WTC11 (cell line): Measurements from ENCODE around the gene NHERF2. TPM values are rescaled to one million over a fixed set of nuclear protein-coding genes. Genes with fewer than 3 reads are reported as not detected.
"Not testable (repeated sequence)": the region's sequence is repeated elsewhere in the genome, so short reads cannot be mapped to it uniquely, and the experiment has no call there.

Experiments used
- ATAC-seq: fragments of 200-7000 bp; cut with Tn5 transposase; 2 replicates; pipeline ENCODE4 v1.10.0; 2021; ENCODE audit warnings: mild to moderate bottlenecking, moderate library complexity
- CTCF ChIA-PET: fragments of 300-600 bp; sonication (Branson Sonifier 250); formaldehyde crosslinking; loops from one replicate; lab custom pipeline; 2021; ENCODE audit warnings: antibody characterized with exemption; lab: Charles Lee
- POLR2A ChIA-PET: fragments of 350-600 bp; sonication (Branson Sonifier 250); formaldehyde crosslinking; loops from one replicate; lab custom pipeline; 2021; ENCODE audit warnings: antibody characterized with exemption; lab: Charles Lee
- DNase-seq: peaks from one replicate; pipeline ENCODE4 v3.0.0; 2021; ENCODE audit warnings: low spot score
- H3K27ac Mint-ChIP-seq: 2 replicates; pipeline ENCODE4 v1.8.0; 2021; ENCODE audit warnings: mixed read lengths
- H3K27me3 Mint-ChIP-seq: 2 replicates; pipeline ENCODE4 v1.8.0; 2021; ENCODE audit warnings: low read depth, mild to moderate bottlenecking, moderate library complexity, mixed read lengths
- H3K36me3 Mint-ChIP-seq: 2 replicates; pipeline ENCODE4 v1.8.0; 2021; ENCODE audit warnings: mixed read lengths
- H3K4me1 Mint-ChIP-seq: 2 replicates; pipeline ENCODE4 v1.8.0; 2022; ENCODE audit warnings: mixed read lengths
- H3K4me3 Mint-ChIP-seq: 2 replicates; pipeline ENCODE4 v1.8.0; 2021; ENCODE audit warnings: mild to moderate bottlenecking, moderate library complexity, mixed read lengths
- H3K9me3 Mint-ChIP-seq: 2 replicates; pipeline ENCODE4 v1.8.0; 2021; ENCODE audit warnings: mixed read lengths
- ARID4B ChIP-seq: sonication (generic); formaldehyde crosslinking; IDR thresholded peaks from 2 replicates; pipeline ENCODE4 v1.8.0; 2023; ENCODE audit warnings: missing genetic modification reagents, mild to moderate bottlenecking, borderline replicate concordance
- GABPB1 ChIP-seq: sonication (generic); formaldehyde crosslinking; IDR thresholded peaks from 2 replicates; pipeline ENCODE4 v1.8.1; 2023; ENCODE audit warnings: mild to moderate bottlenecking, missing genetic modification reagents
- IRF2 ChIP-seq: sonication (generic); formaldehyde crosslinking; IDR thresholded peaks from 2 replicates; pipeline ENCODE4 v1.8.0; 2022; ENCODE audit warnings: low read depth, missing genetic modification reagents, borderline replicate concordance
- MXD4 ChIP-seq: fragments of 250-450 bp; sonication (Bioruptor Pico); IDR thresholded peaks from 2 replicates; pipeline ENCODE4 v1.8.0; 2021; ENCODE audit warnings: mild to moderate bottlenecking, moderate library complexity, borderline replicate concordance
- MYBL2 ChIP-seq: sonication (generic); formaldehyde crosslinking; IDR thresholded peaks from 2 replicates; pipeline ENCODE4 v1.8.1; 2023; ENCODE audit warnings: mild to moderate bottlenecking, moderate library complexity, missing genetic modification reagents
- NFE2L1 ChIP-seq: sonication (generic); formaldehyde crosslinking; IDR thresholded peaks from 2 replicates; pipeline ENCODE4 v1.8.1; 2023; ENCODE audit warnings: missing genetic modification reagents
- NR3C1 ChIP-seq: sonication (generic); formaldehyde crosslinking; conservative IDR thresholded peaks from 2 replicates; pipeline ENCODE4 v1.8.1; 2023; ENCODE audit warnings: low read depth, mild to moderate bottlenecking, missing genetic modification reagents
- OVOL2 ChIP-seq: fragments of 250-450 bp; sonication (Bioruptor Pico); IDR thresholded peaks from 2 replicates; pipeline ENCODE4 v1.9.0; 2021; ENCODE audit warnings: mild to moderate bottlenecking, borderline replicate concordance
- ZNF423 ChIP-seq: fragments of 250-450 bp; sonication (Bioruptor Pico); IDR thresholded peaks from 2 replicates; pipeline ENCODE4 v2.1.2; 2022; ENCODE audit warnings: mild to moderate bottlenecking, moderate library complexity
- ZNF425 ChIP-seq: fragments of 250-450 bp; sonication (Bioruptor Pico); conservative IDR thresholded peaks from 2 replicates; pipeline ENCODE4 v1.9.0; 2021; ENCODE audit warnings: mild to moderate bottlenecking
- total RNA-seq: library from RNA; stranded (reverse); gene quantifications from 3 replicates; pipeline ENCODE4 v1.2.3, GENCODE V29; 2021
- TF ChIP-seq, protein P1 (sequence below): sonication (generic); formaldehyde crosslinking; IDR thresholded peaks from 2 replicates; pipeline ENCODE4 v1.8.0; 2023; ENCODE audit warnings: missing genetic modification reagents
- TF ChIP-seq, protein P2 (sequence below): sonication (generic); formaldehyde crosslinking; IDR thresholded peaks from 2 replicates; pipeline ENCODE4 v1.8.1; 2022; ENCODE audit warnings: missing genetic modification reagents, borderline replicate concordance

Gene NHERF2
- total RNA-seq, 1 experiment from 2014 or later, result 31.1 TPM

GRCh38 chr16:2032285-2033056 lies 5.8 kb downstream of the NHERF2 start:
- H3K4me1 Mint-ChIP-seq, result 0 out of 2 replicates have a peak, but pooled peaks cover 2% of the 10 kb centered on the region
- H3K27me3 Mint-ChIP-seq, result peaks cover 8% of the 10 kb centered on the region
- no peak overlapping the region for H3K4me3 Mint-ChIP-seq
- no peaks in the 10 kb centered on the region for H3K9me3 Mint-ChIP-seq
- TF ChIP-seq OVOL2 (CRISPR knock-in tag), result no peak
- TF ChIP-seq, all 79 proteins: peak for 0
- ChIA-PET POLR2A (no interaction called here), CTCF (interaction anchor here (0.8 to 2.4 kb wide), 7 partner anchors 9 to 108 kb away, joined by 3 to 11 read pairs (median 6); partner anchors contain the start of genes NPW, NTHL1 and TSC2)
- Mint-ChIP-seq H3K27ac (peak overlapping the region; percentile 63; the same call in 1 of the 2 replicates), H3K36me3 (no peaks in the 10 kb centered on the region)
- DNase-seq, result no peak
- no peak for ATAC-seq

- Mint-ChIP-seq H3K4me1 (no peaks in the 10 kb centered on the region), H3K9me3 (no peaks in the 10 kb centered on the region), H3K4me3 (no peak overlapping the region), H3K36me3 (no peaks in the 10 kb centered on the region), H3K27me3 (peaks cover under 1% of the 10 kb centered on the region; the same call in 1 of the 2 replicates), H3K27ac (no peak overlapping the region)
- CTCF ChIA-PET, result interaction anchor here (0.7 to 2.4 kb wide), 7 partner anchors 10 to 118 kb away, joined by 3 to 13 read pairs (median 6); partner anchors contain the start of genes NPW, NTHL1 and TSC2
- no peak for DNase-seq
- POLR2A ChIA-PET, result no interaction called here
- TF ChIP-seq MYBL2 (CRISPR knock-in tag) (no peak), ZNF425 (CRISPR knock-in tag) (no peak), GABPB1 (0 out of 2 replicates have a peak, but pooled peaks have one; percentile 10), ZNF423 (CRISPR knock-in tag) (no peak), MXD4 (CRISPR knock-in tag) (no peak), NR3C1 (no peak)
- TF ChIP-seq, protein P1, sequence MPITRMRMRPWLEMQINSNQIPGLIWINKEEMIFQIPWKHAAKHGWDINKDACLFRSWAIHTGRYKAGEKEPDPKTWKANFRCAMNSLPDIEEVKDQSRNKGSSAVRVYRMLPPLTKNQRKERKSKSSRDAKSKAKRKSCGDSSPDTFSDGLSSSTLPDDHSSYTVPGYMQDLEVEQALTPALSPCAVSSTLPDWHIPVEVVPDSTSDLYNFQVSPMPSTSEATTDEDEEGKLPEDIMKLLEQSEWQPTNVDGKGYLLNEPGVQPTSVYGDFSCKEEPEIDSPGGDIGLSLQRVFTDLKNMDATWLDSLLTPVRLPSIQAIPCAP, result no peak
- ATAC-seq, result peak; percentile 18; the same call in 1 of the 2 replicates
Measured at GRCh38 chr16:2033057-2033908, 6.6 kb downstream of the NHERF2 start.

GRCh38 chr16:2033909-2034695 lies 7.4 kb downstream of the NHERF2 start:
- H3K27ac Mint-ChIP-seq, H3K36me3 Mint-ChIP-seq, POLR2A ChIA-PET, H3K9me3 Mint-ChIP-seq, H3K4me3 Mint-ChIP-seq, DNase-seq, ATAC-seq, H3K27me3 Mint-ChIP-seq, H3K4me1 Mint-ChIP-seq: not testable (repeated sequence)
- CTCF ChIA-PET, result interaction anchor here (0.7 to 1.1 kb wide), 4 partner anchors 11 to 118 kb away, joined by 3 to 13 read pairs (median 4); partner anchors contain the start of gene NPW
- 0 out of 2 replicates have a peak, but pooled peaks have one; percentile 4 for TF ChIP-seq GABPB1

- DNase-seq (no peak), ATAC-seq (no peak)
- Mint-ChIP-seq H3K4me1 (no peaks in the 10 kb centered on the region), H3K4me3 (no peak overlapping the region), H3K36me3 (no peaks in the 10 kb centered on the region), H3K27ac (no peak overlapping the region), H3K9me3 (no peaks in the 10 kb centered on the region), H3K27me3 (no peaks in the 10 kb centered on the region)
- CTCF ChIA-PET, result interaction anchor here (1.0 to 2.3 kb wide), 3 partner anchors 12 to 106 kb away, joined by 3 to 12 read pairs (median 4); no protein-coding TSS in a partner anchor
- POLR2A ChIA-PET, result no interaction called here
- TF ChIP-seq IRF2 (no peak), ARID4B (CRISPR knock-in tag) (no peak), NFE2L1 (CRISPR knock-in tag) (no peak)
- TF ChIP-seq, protein P2, sequence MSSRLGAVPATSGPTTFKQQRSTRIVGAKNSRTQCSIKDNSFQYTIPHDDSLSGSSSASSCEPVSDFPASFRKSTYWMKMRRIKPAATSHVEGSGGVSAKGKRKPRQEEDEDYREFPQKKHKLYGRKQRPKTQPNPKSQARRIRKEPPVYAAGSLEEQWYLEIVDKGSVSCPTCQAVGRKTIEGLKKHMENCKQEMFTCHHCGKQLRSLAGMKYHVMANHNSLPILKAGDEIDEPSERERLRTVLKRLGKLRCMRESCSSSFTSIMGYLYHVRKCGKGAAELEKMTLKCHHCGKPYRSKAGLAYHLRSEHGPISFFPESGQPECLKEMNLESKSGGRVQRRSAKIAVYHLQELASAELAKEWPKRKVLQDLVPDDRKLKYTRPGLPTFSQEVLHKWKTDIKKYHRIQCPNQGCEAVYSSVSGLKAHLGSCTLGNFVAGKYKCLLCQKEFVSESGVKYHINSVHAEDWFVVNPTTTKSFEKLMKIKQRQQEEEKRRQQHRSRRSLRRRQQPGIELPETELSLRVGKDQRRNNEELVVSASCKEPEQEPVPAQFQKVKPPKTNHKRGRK (CRISPR knock-in tag), result no peak
Measured at GRCh38 chr16:2034696-2035430, 8.2 kb downstream of the NHERF2 start.
